GM18867 (cell line): ENCODE data around the gene ZNF579.

Experiments
- ATAC-seq: cut with Tn5 transposase; IDR thresholded peaks from one replicate; pipeline ENCODE4 v1.9.1; 2021; ENCODE audit warnings: mild to moderate bottlenecking, moderate library complexity; ENCODE audit not compliant: unreplicated experiment

Gene ZNF579, protein sequence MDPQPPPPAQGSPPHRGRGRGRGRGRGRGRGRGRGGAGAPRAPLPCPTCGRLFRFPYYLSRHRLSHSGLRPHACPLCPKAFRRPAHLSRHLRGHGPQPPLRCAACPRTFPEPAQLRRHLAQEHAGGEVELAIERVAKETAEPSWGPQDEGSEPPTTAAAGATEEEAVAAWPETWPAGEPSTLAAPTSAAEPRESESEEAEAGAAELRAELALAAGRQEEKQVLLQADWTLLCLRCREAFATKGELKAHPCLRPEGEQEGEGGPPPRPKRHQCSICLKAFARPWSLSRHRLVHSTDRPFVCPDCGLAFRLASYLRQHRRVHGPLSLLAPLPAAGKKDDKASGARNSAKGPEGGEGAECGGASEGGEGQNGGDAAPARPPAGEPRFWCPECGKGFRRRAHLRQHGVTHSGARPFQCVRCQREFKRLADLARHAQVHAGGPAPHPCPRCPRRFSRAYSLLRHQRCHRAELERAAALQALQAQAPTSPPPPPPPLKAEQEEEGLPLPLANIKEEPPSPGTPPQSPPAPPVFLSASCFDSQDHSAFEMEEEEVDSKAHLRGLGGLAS

DNA sequence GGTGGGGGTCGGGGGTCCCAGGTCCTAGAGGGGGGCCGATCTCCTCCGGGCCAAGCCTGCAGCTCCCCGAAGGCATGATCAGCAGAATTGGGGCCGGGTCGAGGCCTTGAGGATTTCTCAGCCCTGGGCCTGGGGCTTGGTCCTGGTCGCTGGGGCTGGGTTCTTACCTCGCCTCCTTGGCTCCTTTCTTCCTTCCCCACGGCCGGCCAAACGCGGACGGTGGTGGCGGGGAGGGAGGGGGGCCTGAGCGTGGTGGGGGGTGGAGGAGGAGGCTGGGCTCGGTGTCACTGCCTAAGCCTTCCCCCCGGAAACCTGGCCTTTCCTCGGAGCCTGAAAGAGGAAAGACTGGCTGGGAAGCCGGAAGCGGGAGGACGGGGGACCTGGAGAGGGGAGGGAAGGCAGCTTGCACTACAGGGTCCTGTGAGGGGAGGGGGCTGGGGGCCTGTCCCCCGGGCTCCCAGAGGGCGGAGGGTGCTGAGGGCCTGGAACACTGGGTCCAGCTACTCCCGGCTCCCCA is at the start of gene ZNF579:
Gene ZNF579, minus strand, starts transcription at position 221 of the 517 bp plus-strand sequence. CDS start 1,209 bp downstream, outside the sequence.
- no peak for ATAC-seq

DNA sequence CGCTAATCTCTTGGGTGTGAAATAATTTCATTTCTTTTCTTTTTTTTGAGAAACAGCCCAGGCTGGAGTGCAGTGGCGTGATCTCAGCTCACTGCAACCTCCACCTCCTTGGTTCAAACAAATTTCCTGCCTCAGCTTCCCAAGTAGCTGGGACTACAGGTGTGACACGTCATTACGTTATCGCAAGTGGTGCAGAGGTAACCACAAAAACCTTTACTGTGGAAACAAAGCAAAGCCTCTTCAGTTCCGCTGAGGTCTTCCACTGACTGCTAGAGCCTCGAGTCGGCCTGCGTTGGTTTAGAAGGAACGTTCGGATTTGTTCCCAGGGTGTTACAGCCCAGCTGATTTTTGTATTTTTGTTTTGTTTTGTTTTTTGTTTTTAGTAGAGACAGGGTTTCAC is 45.7 kb upstream of the ZNF579 start:
- ATAC-seq, result no peak

DNA sequence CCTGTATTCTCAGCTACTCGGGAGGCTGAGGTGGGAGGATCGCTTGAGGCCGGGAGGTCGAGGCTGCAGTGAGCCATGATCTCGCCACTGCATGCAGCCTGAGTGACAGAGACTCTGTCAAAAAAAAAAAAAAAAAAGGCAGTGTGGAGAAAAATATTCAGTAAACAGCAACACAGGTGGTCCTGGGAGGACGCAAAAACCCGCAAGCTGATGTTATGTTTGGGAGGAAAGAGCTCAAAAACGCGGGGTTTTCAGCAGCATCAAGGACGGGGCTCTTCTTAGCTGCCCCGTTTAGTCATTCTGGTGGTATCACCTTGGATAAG is 44.3 kb upstream of the ZNF579 start:
- no peak for ATAC-seq

DNA sequence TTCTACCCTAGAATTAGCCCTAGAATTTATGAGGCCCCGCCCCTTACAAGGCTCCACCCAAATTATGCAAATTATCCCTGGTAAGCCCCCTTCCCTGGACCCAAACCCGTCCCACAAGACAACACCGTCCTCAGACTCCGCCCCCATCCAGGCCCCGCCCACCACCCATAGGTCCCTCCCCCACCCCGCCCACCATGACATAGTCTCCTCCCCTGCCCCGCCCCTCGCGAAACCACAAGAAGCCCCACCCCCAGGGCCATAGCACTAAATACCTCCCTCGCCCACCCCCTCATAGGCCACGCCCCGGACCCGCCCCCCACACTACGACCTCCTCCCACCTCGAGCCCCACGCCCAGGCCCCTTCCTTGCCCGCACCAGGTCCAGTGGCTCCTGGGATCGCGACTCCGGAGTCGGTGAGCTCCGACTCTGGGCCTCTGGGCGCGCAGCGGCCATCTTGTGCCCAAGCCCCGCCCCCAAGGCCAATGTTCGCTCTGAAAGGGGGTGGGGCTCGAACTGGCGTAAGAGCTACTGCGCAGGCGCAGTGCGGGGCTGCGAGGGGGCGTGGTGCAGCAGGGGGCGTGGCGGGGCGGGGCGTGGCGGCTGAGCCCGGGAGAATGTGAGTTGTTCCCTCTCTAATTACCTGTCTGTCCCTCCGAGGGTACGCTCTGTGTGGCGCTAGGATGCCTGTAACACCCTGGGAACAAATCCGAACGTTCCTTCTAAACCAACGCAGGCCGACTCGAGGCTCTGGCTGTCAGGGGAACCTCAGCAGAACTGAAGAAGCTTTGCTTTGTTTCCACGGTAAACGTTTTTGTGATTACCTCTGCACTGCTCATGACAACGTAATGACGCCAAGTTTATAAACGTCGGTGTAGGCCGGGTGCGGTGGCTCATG is 43.7 kb upstream of the ZNF579 start, which contains the start of gene ZNF784:
Gene ZNF784, minus strand, starts transcription at position 458 of the 895 bp plus-strand sequence. Its CDS starts 5 bp downstream, at position 453.
- peak; percentile 53 for ATAC-seq

DNA sequence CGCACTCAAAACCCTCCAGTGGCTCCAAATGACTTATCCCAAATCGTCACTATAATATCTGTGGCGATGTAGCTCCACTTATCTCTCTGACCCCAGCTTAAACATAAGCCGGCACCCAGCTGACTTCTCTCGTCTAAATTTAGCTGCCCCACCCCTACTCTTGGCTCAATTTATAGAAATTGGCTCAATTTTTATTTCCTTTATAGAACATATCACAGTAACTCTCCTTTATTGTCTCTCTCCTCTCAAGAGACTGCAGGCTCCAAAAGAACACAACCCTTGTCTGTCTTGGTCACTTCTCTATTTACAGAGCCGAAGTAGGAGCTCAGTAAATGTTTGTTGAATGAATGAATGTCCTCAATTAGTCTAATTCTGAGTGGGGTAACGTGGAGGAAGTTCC is 42.9 kb upstream of the ZNF579 start:
- ATAC-seq, result no peak

DNA sequence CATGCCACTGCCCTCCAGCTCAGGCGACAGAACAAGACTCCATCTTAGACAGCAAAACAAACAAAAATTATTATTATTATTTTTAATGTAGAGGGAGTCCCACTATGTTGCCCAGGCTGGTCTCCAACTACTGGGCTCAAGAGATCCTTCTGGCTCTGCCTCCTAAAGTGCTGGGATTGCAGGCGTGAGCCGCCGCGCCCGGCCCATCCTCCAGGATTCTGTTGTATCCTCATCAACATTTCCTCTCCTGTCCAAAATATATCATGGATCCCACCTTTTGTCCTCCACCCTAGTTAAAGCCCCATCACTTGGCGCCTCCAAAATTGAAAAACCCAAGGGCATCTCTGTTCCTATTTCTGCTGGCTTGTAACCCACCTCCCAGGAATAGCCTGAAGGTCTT is 42.5 kb upstream of the ZNF579 start:
- ATAC-seq, result no peak

DNA sequence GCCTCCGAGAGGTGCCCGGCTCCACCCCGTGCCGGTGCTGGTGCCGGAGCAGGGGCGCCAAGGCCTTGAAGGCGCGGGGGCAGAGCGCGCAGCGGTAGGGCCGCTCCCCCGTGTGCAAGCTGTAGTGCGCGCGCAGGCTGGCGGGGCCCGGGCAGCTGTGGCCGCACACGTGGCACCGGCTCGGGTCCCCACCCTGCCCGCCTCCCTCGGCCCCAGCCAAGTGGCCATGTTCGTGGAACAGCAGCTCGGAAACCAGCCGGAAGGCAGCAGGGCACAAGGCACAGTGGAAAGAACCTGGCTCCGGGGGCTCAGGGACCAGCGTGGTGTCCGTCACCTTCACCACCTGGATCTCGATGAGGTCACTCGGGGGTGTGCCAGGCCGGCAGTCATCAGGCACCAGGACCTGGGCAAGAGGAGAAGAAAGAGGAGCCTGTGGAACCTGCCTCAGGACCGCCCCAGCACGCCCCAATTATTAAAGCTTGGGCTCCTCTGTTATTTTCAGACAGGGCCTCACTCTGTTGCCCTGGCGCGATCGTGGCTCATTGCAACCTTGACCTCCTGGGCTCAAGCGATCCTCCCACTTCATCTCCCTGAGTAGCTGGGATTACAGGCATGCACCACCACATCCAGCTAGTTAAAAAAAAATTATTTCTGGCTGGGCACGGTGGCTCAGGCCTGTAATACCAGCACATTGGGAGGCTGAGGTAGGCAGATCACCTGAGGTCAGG is 41.8 kb upstream of the ZNF579 start:
- no peak for ATAC-seq

DNA sequence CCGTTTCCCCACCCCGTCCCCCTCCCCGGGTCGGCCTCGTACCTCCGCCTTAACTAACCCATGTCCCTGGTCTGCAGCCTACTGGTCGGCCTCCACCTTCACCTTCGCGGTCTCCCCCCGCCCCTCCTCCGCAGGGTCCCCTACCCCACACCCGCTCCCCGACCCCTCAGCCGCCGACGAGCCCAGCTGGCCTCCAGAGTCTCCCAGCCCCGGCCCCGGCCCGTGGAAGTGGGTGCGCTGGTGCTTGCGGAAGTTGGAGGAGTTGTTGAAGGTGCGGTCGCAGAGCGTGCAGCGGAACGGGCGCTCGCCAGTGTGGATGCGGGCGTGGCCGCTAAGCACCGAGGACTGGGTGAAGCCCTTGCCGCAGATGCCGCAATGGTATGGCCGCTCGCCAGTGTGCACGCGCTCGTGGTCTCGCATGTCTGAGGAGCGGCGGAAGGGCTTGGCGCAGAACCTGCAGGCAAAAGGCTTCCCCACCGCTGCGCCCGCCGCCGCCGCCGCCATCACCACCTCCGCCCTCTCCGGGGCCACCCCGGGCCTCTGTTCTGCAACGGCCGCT is 41.1 kb upstream of the ZNF579 start:
- ATAC-seq, result no peak

DNA sequence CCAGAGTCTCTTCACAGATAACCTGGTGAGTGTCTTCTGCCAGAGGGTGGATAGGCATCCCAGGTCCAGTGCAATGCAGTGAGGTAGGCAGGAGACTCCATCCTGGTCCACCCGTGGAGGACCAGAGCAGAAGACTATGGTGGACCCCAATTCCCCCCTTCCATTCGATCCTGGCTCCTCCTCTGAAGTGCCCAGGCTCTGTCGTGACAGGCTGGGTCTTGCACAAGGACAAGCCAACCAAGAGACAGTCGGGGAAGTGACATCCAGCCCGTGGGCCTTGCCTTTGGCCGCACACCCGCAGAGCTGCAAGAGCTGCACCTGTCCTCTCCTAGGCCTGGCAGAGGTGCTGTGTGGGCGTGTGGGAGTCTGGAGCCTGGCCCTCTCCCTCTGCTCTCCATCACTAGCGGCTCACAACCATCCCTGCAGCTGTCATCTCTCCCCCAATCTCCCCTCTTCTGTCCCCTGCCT is 40.6 kb upstream of the ZNF579 start:
- ATAC-seq, result no peak

DNA sequence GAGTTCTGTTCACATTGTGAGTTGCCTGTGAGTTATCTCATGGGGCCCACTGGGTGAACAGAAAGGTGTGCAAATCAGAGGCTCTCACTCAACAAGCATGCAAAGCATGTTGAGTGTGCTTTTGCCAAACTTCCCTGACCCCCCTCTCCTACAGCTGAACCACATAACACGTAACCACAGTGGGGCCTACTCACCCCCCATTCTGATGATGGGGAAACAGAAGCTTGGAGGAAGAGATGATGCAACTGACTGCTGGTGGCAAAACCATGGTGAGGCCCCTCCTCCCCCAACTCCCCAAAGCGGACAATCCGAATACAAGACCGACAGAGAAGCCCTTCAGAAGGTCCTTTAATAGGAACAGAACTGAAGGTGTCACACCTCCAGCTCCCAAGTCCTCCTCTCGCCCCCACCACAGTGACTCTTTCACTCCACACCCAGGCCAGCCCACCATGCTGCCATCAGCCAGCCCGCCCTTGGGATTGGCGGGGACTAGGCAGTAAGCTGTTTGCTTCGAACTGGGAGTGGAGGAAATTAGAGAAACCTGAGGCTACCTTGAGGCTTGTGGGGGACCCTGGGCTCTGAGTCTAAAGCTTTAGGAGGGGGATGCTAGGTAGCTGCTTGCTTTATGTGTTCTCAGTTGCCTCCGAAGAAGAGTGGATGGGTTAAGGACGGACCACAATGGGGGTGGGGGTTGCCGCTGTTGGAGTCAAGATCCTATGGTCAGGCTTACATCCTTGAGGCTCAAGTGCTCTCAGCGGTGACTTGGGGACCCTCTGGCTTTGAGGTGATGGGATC is 40.0 kb upstream of the ZNF579 start:
- ATAC-seq, result no peak

DNA sequence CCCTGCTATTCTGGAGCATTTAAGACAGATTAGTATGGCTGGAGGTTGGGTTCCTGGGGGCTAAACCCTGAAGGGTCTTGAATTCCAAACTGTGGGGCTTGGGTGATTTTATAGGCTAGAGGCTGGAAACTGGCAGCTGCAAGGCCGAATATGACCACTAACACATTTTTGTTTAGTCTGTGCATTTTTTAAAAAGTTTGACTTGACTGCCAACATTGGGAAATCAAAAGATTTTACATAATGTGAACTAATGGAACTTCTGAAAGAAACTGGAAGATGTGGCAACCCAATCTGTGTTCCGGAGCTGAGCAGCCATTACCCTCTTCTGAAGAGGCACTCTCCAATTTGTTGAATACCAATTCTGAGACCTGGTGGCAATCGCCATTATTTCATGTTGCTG is 38.6 kb upstream of the ZNF579 start:
- no peak for ATAC-seq

DNA sequence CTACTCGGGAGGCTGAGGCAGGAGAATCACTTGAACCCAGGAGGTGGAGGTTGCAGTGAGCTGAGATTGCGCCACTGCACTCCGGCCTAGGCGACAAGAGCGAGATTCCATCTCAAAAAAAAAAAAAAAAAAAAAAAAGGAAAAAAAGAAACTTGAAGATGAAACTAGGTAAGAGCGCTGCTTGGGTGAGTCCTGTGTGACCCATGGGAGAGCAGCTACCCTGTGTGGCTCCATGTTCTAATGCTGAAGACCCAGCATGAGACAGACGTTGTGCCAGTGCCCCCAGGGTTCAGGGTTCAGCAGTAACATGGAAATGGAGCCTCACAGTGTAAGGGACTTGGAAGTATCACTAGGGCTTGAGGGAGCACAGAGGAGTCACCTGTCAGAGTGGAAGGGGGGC is 37.8 kb upstream of the ZNF579 start:
- ATAC-seq, result no peak

DNA sequence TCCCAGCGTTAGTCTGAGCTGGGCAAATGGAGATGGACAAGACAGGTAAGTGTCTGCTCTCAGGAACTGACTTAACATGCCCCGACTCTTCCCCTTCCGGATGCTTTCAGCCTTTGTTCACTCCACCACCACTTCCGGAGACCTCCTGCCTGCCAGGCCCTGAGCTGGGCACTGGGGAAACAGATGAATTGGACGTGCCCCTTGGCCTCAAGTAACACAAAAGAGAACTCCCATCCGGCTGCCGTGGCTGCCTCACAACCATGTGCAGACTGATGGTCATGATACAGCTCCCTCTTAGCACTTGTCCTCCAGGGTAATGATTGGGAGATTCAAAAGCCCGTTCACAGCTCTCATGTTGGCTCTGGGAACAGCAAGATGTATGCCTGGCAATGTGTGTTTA is 36.8 kb upstream of the ZNF579 start:
- ATAC-seq, result no peak

DNA sequence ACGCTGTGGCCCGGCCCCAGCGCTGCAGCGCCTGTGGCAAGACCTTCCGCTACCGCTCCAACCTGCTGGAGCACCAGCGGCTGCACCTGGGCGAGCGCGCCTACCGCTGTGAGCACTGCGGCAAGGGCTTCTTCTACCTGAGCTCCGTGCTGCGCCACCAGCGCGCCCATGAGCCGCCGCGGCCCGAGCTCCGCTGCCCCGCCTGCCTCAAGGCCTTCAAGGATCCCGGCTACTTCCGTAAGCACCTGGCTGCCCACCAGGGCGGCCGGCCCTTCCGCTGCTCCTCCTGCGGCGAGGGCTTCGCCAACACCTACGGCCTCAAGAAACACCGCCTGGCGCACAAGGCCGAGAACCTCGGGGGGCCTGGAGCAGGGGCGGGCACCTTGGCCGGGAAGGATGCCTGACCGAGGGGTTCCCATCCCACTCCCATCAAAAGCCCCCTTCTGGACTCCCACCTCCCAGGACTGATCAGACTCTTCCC is 35.8 kb upstream of the ZNF579 start:
- no peak for ATAC-seq

DNA sequence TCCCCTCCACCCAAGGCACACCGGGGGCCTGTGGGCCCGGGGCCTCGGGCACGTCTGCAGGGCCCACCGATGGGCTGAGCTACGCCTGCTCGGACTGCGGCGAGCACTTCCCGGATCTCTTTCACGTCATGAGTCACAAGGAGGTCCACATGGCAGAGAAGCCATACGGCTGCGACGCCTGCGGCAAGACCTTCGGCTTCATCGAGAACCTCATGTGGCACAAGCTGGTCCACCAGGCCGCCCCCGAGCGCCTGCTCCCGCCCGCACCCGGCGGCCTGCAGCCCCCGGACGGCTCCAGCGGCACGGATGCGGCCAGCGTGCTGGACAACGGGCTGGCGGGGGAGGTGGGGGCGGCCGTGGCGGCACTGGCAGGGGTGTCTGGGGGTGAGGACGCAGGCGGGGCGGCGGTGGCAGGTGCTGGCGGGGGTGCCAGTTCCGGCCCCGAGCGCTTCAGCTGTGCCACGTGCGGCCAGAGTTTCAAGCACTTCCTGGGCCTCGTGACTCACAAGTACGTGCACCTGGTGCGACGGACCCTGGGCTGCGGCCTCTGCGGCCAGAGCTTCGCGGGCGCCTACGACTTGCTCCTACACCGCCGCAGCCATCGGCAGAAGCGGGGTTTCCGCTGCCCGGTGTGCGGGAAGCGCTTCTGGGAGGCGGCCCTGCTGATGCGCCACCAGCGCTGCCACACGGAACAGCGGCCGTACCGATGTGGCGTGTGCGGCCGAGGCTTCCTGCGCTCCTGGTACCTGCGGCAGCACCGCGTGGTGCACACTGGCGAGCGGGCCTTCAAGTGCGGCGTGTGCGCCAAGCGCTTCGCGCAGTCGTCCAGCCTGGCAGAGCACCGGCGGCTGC is 35.1 kb upstream of the ZNF579 start:
- ATAC-seq, result no peak

DNA sequence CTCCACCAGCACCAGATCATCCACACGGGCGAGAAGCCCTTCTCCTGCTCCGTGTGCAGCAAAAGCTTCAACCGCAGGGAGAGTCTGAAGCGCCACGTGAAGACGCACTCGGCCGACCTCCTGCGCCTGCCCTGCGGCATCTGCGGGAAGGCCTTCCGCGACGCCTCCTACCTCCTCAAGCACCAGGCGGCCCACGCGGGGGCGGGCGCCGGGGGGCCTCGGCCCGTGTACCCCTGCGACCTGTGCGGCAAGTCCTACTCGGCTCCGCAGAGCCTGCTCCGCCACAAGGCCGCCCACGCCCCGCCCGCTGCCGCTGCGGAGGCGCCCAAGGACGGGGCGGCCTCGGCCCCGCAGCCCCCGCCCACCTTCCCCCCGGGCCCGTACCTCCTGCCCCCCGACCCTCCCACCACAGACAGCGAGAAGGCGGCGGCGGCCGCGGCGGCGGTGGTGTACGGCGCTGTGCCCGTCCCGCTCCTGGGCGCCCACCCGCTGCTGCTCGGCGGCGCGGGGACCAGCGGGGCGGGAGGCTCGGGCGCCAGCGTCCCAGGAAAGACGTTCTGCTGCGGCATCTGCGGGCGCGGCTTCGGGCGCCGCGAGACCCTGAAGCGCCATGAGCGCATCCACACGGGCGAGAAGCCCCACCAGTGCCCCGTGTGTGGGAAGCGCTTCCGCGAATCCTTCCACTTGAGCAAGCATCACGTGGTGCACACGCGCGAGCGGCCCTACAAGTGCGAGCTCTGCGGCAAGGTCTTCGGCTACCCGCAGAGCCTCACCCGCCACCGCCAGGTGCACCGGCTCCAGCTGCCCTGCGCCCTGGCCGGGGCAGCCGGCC is 34.3 kb upstream of the ZNF579 start:
- no peak for ATAC-seq

DNA sequence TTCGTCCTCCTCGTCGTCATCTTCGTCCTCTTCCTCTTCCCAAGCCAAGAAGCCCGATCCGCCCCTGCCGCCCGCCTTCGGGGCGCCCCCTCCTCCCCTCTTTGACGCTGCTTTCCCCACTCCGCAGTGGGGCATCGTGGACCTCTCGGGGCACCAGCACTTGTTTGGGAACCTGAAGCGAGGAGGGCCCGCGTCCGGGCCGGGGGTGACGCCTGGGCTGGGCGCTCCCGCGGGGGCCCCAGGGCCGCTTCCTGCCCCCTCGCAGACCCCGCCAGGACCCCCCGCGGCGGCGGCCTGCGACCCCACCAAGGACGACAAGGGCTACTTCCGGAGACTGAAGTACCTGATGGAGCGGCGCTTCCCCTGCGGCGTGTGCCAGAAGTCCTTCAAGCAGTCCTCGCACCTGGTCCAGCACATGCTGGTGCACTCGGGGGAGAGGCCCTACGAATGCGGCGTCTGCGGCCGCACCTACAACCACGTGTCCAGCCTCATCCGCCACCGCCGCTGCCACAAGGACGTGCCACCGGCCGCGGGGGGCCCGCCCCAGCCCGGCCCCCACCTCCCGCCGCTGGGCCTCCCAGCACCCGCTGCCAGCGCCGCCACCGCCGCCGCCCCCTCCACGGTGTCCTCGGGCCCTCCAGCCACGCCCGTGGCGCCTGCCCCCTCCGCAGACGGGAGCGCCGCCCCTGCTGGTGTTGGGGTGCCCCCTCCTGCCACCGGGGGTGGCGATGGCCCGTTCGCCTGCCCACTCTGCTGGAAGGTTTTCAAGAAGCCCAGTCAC is 33.5 kb upstream of the ZNF579 start:
- no peak for ATAC-seq
